Neural cell (in vitro differentiated cells): ENCODE data around the gene CABCOCO1.

ENCODE experiments used
- EP300 ChIP-seq: fragments of 450-650 bp; conservative IDR thresholded peaks from 2 replicates; pipeline ENCODE4 v1.6.1; 2014; ENCODE audit warnings: antibody characterized with exemption, mild to moderate bottlenecking, moderate library complexity; ENCODE audit not compliant: poor library complexity, severe bottlenecking
- RAD21 ChIP-seq: fragments of 450-650 bp; conservative IDR thresholded peaks from 2 replicates; pipeline ENCODE4 v1.6.1; 2014; ENCODE audit warnings: antibody characterized with exemption, mild to moderate bottlenecking, moderate library complexity
- SMC3 ChIP-seq: fragments of 450-650 bp; conservative IDR thresholded peaks from 2 replicates; pipeline ENCODE4 v1.6.1; 2014; ENCODE audit warnings: antibody characterized with exemption, mild to moderate bottlenecking, moderate library complexity; ENCODE audit not compliant: poor library complexity
- TF ChIP-seq, protein P1 (sequence below): fragments of 450-650 bp; IDR thresholded peaks from 2 replicates; pipeline ENCODE4 v1.5.1; 2014; ENCODE audit warnings: antibody characterized with exemption, mild to moderate bottlenecking, moderate library complexity; ENCODE audit not compliant: poor library complexity, severe bottlenecking

DNA sequence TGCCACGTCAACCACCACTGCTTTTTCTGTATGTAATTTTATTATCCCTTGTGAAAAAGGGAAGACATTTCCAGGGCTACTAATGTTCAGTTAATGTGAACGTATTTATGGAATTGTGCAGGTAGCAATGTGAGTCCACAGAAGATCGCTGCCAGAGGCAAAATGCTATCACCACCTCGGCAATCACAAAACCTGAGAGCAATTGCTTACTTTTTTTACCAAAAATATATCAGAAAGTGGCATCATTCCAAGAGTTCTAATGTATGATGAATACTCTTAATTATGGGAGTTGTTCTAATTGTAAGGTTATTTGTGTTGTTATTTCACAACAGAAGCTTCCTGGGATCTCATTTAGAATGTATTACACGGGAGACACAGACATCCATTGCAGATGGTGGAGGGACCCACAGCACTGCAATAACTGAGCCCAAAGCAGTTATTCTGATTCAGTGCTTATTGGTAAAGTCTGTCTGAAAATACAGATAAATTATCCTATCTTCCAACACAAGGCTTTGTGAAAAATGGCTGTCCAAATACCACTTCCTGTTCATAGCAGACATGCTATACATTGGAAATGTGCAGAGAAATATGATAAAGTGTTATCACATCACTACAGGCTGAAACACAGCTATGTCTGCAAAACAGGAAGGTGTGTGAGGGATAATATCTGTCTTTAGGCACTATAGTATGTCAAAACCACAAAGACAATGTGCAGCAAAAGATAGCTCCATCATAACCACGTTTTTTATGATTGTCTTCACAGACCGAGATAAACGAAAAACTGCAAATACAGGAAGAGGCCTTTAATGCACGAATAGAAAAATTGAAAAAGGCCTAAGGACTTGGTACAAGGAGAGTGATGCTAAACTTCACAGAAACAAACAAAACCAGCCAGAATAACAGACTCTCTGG is 102.7 kb downstream of the CABCOCO1 start:
- TF ChIP-seq, protein P1, sequence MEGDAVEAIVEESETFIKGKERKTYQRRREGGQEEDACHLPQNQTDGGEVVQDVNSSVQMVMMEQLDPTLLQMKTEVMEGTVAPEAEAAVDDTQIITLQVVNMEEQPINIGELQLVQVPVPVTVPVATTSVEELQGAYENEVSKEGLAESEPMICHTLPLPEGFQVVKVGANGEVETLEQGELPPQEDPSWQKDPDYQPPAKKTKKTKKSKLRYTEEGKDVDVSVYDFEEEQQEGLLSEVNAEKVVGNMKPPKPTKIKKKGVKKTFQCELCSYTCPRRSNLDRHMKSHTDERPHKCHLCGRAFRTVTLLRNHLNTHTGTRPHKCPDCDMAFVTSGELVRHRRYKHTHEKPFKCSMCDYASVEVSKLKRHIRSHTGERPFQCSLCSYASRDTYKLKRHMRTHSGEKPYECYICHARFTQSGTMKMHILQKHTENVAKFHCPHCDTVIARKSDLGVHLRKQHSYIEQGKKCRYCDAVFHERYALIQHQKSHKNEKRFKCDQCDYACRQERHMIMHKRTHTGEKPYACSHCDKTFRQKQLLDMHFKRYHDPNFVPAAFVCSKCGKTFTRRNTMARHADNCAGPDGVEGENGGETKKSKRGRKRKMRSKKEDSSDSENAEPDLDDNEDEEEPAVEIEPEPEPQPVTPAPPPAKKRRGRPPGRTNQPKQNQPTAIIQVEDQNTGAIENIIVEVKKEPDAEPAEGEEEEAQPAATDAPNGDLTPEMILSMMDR: no peak
- TF ChIP-seq RAD21 (no peak), SMC3 (no peak), EP300 (no peak)
